Adrenal gland (tissue), 5 donors: ENCODE results near the gene ENPP7.

ENCODE experiments used
- POLR2A ChIP-seq, 2 donors: fragments of 450-650 bp; IDR thresholded peaks; one replicate each; pipeline ENCODE4 v1.6.1; 2017; ENCODE audit warnings: antibody characterized with exemption in 2 of 2, mild to moderate bottlenecking in 2 of 2, moderate library complexity in 1 of 2
- TF ChIP-seq, protein P1 (sequence below), 6 experiments: fragments of 450-650 bp in 4 of 6; fragments of 200-600 bp in 2 of 6; sonication (generic) in 1 of 6; IDR thresholded peaks; 1 replicate in 5 of 6; 2 replicates in 1 of 6; pipeline versions ENCODE4 v1.5.1 to v1.8.0; 2016 to 2021; ENCODE audit warnings: antibody characterized with exemption in 6 of 6, mild to moderate bottlenecking in 2 of 6, moderate library complexity in 1 of 6
- donor health status: DM: no; HTN: no; CAD: no.

DNA sequence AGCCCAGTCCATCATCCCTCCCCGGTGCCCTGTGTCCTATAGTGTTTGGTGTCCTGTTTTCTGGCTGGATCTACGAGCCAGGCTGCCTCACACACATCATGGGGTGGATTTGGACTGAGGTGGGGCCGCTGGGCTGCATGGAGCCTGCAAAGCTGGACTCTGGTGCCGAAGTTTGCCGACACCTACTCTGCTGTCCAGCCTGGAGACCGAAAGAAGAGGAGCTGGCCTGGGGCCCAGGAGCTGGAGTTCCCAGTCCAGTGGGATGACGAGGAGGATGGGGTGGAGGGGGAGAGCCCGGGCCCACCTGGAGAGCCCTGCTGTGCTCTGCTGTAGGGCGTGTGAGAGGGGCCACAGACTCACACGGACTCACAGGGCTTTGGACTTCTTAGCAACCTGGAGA is 40.3 kb upstream of the ENPP7 start:
- TF ChIP-seq, protein P1, sequence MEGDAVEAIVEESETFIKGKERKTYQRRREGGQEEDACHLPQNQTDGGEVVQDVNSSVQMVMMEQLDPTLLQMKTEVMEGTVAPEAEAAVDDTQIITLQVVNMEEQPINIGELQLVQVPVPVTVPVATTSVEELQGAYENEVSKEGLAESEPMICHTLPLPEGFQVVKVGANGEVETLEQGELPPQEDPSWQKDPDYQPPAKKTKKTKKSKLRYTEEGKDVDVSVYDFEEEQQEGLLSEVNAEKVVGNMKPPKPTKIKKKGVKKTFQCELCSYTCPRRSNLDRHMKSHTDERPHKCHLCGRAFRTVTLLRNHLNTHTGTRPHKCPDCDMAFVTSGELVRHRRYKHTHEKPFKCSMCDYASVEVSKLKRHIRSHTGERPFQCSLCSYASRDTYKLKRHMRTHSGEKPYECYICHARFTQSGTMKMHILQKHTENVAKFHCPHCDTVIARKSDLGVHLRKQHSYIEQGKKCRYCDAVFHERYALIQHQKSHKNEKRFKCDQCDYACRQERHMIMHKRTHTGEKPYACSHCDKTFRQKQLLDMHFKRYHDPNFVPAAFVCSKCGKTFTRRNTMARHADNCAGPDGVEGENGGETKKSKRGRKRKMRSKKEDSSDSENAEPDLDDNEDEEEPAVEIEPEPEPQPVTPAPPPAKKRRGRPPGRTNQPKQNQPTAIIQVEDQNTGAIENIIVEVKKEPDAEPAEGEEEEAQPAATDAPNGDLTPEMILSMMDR (IDR thresholded peaks at IDR 0.05), result no peak
- no peak for TF ChIP-seq POLR2A (IDR thresholded peaks at IDR 0.05)
